C4-2B (cell line): Measurements from ENCODE around the gene NUDT17.

Source experiments
- CTCF ChIP-seq: fragments of 450-650 bp; conservative IDR thresholded peaks from 2 replicates; pipeline ENCODE4 v1.5.1; 2017; ENCODE audit warnings: mild to moderate bottlenecking
- ZFX ChIP-seq: fragments of 450-650 bp; IDR thresholded peaks from 2 replicates; pipeline ENCODE4 v1.6.1; 2017

GRCh38 chr1:145845514-145846161 lies at the start of gene NUDT17:
- TF ChIP-seq CTCF, result peak; percentile 98
- no peak for TF ChIP-seq ZFX
